ENCODE results near the gene DLL1. TPM values are rescaled to one million over a fixed set of nuclear protein-coding genes. Genes with fewer than 3 reads are reported as not detected.

DLL1 gene
- total and polyA plus RNA-seq, 9 of the 15 experiments (the other 6 are each of a cell fraction or from before 2014, with no cell fraction given): not detected

GRCh38 chr6:170286246-170286933, 4.5 kb downstream of the DLL1 start (continued):
- no peak for TF ChIP-seq BDP1 (IDR thresholded peaks at IDR 0.05; ENCODE audit: insufficient read depth, insufficient read length)
- TF ChIP-seq VEZF1 (CRISPR knock-in tag; IDR thresholded peaks at IDR 0.05): peak; percentile 79
- TF ChIP-seq BACH1 (tag; IDR thresholded peaks at IDR 0.05): no peak
- no peak for TF ChIP-seq GABPA (tag; conservative IDR thresholded peaks at IDR 0.05; ENCODE audit: low read depth)
- no peak for TF ChIP-seq MBD1 (CRISPR knock-in tag; IDR thresholded peaks at IDR 0.05)
- TF ChIP-seq NR2C2 (CRISPR knock-in tag; IDR thresholded peaks at IDR 0.05): no peak
- no peak for TF ChIP-seq NR2C2 (tag; IDR thresholded peaks at IDR 0.05)
- no peak for TF ChIP-seq ZBTB9 (CRISPR knock-in tag; IDR thresholded peaks at IDR 0.05)
- TF ChIP-seq GATAD2B (IDR thresholded peaks at IDR 0.05; ENCODE audit: borderline replicate concordance): no peak
- no peak for TF ChIP-seq KLF1 (tag; IDR thresholded peaks at IDR 0.05)
- no peak for TF ChIP-seq MAFG (tag; conservative IDR thresholded peaks at IDR 0.05)
- peak; percentile 93 for TF ChIP-seq HES1 (IDR thresholded peaks at IDR 0.05; ENCODE audit: low read depth)
- no peak for TF ChIP-seq ZNF347 (CRISPR knock-in tag; IDR thresholded peaks at IDR 0.05; ENCODE audit: low read depth)
- no peak for TF ChIP-seq GTF2F1 (IDR thresholded peaks at IDR 0.05; ENCODE audit: low read depth, low read length)
- 0 out of 4 replicates have a peak, but pooled peaks have one; percentile 23 to 28 for TF ChIP-seq NRF1 (conservative IDR thresholded peaks at IDR 0.05 in 1 of 2, IDR thresholded peaks at IDR 0.05 in 1 of 2)
- TF ChIP-seq NFYB (IDR thresholded peaks at IDR 0.05; ENCODE audit: extremely low read depth, insufficient read length): peak; percentile 7
- no peak for TF ChIP-seq POLR2B (IDR thresholded peaks at IDR 0.05; ENCODE audit: low read depth, partially characterized antibody)
- no peak for TF ChIP-seq ATF2 (CRISPR knock-in tag; IDR thresholded peaks at IDR 0.05)
- TF ChIP-seq FOSL1 (tag; conservative IDR thresholded peaks at IDR 0.05): no peak
- TF ChIP-seq ZNF395 (CRISPR knock-in tag; IDR thresholded peaks at IDR 0.05): no peak
